Liver (tissue), 10 donors: ENCODE measurements around the gene ACSF2. TPM values are rescaled to one million over a fixed set of nuclear protein-coding genes. Genes with fewer than 3 reads are reported as not detected.

Experiments
- DNase-seq: peaks from one replicate; pipeline ENCODE4 v3.0.0-alpha.2; 2017; ENCODE audit warnings: low spot score
- H3K27ac ChIP-seq, 2 donors: one replicate each; pipeline ENCODE4 v1.7.0; 2013; ENCODE audit warnings: inconsistent platforms in 2 of 2, low read length in 2 of 2, control low read depth in 1 of 2, low read depth in 1 of 2, mild to moderate bottlenecking in 1 of 2
- H3K27me3 ChIP-seq, 4 donors: one replicate each; pipeline versions ENCODE4 v1.6.1 to v1.7.0; 2013; ENCODE audit warnings: low read length in 3 of 4, inconsistent platforms in 1 of 4, mild to moderate bottlenecking in 1 of 4, moderate library complexity in 1 of 4; ENCODE audit not compliant: control insufficient read depth in 4 of 4, insufficient read depth in 4 of 4
- H3K36me3 ChIP-seq, 4 donors: one replicate each; pipeline versions ENCODE4 v1.6.1 to v1.7.0; 2013; ENCODE audit warnings: low read length in 3 of 4, mild to moderate bottlenecking in 3 of 4, low read depth in 1 of 4, moderate library complexity in 1 of 4; ENCODE audit not compliant: control insufficient read depth in 4 of 4, insufficient read depth in 3 of 4
- H3K4me1 ChIP-seq, 4 donors: one replicate each; pipeline versions ENCODE4 v1.6.1 to v1.7.0; 2013; ENCODE audit warnings: low read length in 3 of 4, mild to moderate bottlenecking in 3 of 4, moderate library complexity in 1 of 4; ENCODE audit not compliant: control insufficient read depth in 4 of 4, insufficient read depth in 4 of 4
- H3K4me3 ChIP-seq, 3 donors: one replicate each; pipeline versions ENCODE4 v1.6.1 to v1.7.0; 2013; ENCODE audit warnings: low read length in 3 of 3, control low read depth in 1 of 3, low read depth in 1 of 3, mild to moderate bottlenecking in 1 of 3
- H3K9ac ChIP-seq, 2 donors: one replicate each; pipeline ENCODE4 v1.7.0; 2013; ENCODE audit warnings: low read length in 2 of 2, mild to moderate bottlenecking in 2 of 2, moderate library complexity in 2 of 2, control low read depth in 1 of 2, low read depth in 1 of 2
- H3K9me3 ChIP-seq, 4 donors: one replicate each; pipeline versions ENCODE4 v1.6.1 to v1.7.0; 2013; ENCODE audit warnings: low read length in 3 of 4; ENCODE audit not compliant: control insufficient read depth in 4 of 4
- ATF3 ChIP-seq: IDR thresholded peaks from 2 replicates; pipeline ENCODE4 v1.6.1; 2016; ENCODE audit warnings: antibody characterized with exemption
- FOXA1 ChIP-seq: IDR thresholded peaks from 2 replicates; pipeline ENCODE4 v1.6.1; 2016; ENCODE audit warnings: antibody characterized with exemption
- GABPA ChIP-seq, 2 donors: IDR thresholded peaks in 1 of 2; conservative IDR thresholded peaks in 1 of 2; 2 replicates each; pipeline ENCODE4 v1.6.1; 2016; ENCODE audit warnings: antibody characterized with exemption in 2 of 2, mild to moderate bottlenecking in 1 of 2, moderate library complexity in 1 of 2
- HNF4G ChIP-seq: IDR thresholded peaks from 2 replicates; pipeline ENCODE4 v1.6.1; 2016; ENCODE audit warnings: antibody characterized with exemption
- JUND ChIP-seq, 2 donors: IDR thresholded peaks; 2 replicates each; pipeline ENCODE4 v1.6.1; 2016; ENCODE audit warnings: antibody characterized with exemption in 2 of 2
- RAD21 ChIP-seq, 2 donors: IDR thresholded peaks; 2 replicates each; pipeline ENCODE4 v1.6.1; 2016; ENCODE audit warnings: antibody characterized with exemption in 2 of 2, mild to moderate bottlenecking in 2 of 2
- REST ChIP-seq: IDR thresholded peaks from 2 replicates; pipeline ENCODE4 v1.6.1; 2016; ENCODE audit warnings: antibody characterized with exemption, mild to moderate bottlenecking
- RXRA ChIP-seq, 2 donors: IDR thresholded peaks; 2 replicates each; pipeline ENCODE4 v1.6.1; 2017 to 2018; ENCODE audit warnings: antibody characterized with exemption in 2 of 2, mild to moderate bottlenecking in 1 of 2
- SP1 ChIP-seq: IDR thresholded peaks from 2 replicates; pipeline ENCODE4 v1.6.1; 2018; ENCODE audit warnings: antibody characterized with exemption, mild to moderate bottlenecking
- TAF1 ChIP-seq: conservative IDR thresholded peaks from 2 replicates; pipeline ENCODE4 v1.6.1; 2016; ENCODE audit warnings: antibody characterized with exemption, mild to moderate bottlenecking
- WGBS: extraction: QIAGEN DNeasy Blood & Tissue Kit; methylation state at CpG from one replicate; pipeline ENCODE4 v1.1.7; 2013; 5-methylcytosine and 5-hydroxymethylcytosine counted together
- polyA plus RNA-seq, 2 donors: library from polyadenylated mRNA; stranded (reverse) in 1 of 2; unstranded in 1 of 2; fragments of 200-250 nt in 1 of 2; fragments of >200 nt in 1 of 2; fragmentation: Nextera tagmentation in 1 of 2; extraction: Ambion mirVana in 1 of 2; gene quantifications; one replicate each; pipeline versions ENCODE4 v1.2.1 to v1.2.3, GENCODE V29; 2013 to 2015
- small RNA-seq: library from RNA; depleted of rRNA; stranded (forward); fragments of <200 nt; gene quantifications from one replicate; pipeline ENCODE3, GENCODE V24; 2014
- total RNA-seq, 2 donors: library from RNA; depleted of rRNA; stranded (reverse); fragments of >200 nt; gene quantifications; one replicate each; pipeline ENCODE4 v1.2.3, GENCODE V29; 2014
- TF ChIP-seq, protein P1 (sequence below): IDR thresholded peaks from 2 replicates; pipeline ENCODE4 v1.6.1; 2016; ENCODE audit warnings: antibody characterized with exemption
- donor health status: healthy.
- donor health status: healthy.
- donor health status: healthy.
- donor health status: healthy.
- donor health status: healthy.

The ACSF2 gene
- total and polyA plus RNA-seq, 4 donors = 18.9 to 34.3 (median 21.1) TPM

DNA sequence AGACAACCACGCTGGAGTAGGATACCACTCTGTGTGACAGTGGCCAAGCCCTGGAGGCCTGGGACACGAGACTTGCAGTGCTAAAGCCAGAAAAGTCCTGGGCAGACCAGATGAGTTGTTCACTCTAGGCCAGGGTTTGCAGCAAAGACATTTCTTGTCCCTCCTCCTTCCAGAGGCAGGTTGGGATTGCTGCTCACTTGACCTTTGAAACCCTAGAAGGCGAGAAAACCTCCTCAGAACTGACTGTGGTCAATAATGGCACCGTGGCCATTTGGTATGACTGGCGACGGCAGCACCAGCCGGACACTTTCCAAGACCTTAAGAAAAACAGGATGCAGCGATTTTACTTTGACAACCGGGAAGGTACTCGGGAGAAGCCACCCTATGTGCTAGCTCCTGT lies 96.7 kb downstream of the ACSF2 start:
- no peak overlapping the region for H3K27ac ChIP-seq
- TF ChIP-seq GABPA (IDR thresholded peaks at IDR 0.05 in 1 of 2, conservative IDR thresholded peaks at IDR 0.05 in 1 of 2) (no peak), RAD21 (IDR thresholded peaks at IDR 0.05) (no peak), HNF4G (no peak), RXRA (IDR thresholded peaks at IDR 0.05) (no peak)
- TF ChIP-seq, protein P1, sequence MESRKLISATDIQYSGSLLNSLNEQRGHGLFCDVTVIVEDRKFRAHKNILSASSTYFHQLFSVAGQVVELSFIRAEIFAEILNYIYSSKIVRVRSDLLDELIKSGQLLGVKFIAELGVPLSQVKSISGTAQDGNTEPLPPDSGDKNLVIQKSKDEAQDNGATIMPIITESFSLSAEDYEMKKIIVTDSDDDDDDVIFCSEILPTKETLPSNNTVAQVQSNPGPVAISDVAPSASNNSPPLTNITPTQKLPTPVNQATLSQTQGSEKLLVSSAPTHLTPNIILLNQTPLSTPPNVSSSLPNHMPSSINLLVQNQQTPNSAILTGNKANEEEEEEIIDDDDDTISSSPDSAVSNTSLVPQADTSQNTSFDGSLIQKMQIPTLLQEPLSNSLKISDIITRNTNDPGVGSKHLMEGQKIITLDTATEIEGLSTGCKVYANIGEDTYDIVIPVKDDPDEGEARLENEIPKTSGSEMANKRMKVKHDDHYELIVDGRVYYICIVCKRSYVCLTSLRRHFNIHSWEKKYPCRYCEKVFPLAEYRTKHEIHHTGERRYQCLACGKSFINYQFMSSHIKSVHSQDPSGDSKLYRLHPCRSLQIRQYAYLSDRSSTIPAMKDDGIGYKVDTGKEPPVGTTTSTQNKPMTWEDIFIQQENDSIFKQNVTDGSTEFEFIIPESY = no peak
- no peak overlapping the region for H3K9ac ChIP-seq
- no peaks in the 10 kb centered on the region for H3K27me3 ChIP-seq
- H3K4me1 ChIP-seq = no peaks in the 10 kb centered on the region
- no peak for DNase-seq
- 96% methylated on average over 10 of the region's 10 CpGs for WGBS
- no peaks in the 10 kb centered on the region for H3K9me3 ChIP-seq
- H3K36me3 ChIP-seq = no peaks in the 10 kb centered on the region
- H3K4me3 ChIP-seq = no peak overlapping the region

GRCh38 chr17:50523208-50523607 lies 97.2 kb downstream of the ACSF2 start:
- Histone ChIP-seq H3K4me3 (no peak overlapping the region), H3K9ac (no peak overlapping the region), H3K27me3 (no peaks in the 10 kb centered on the region), H3K36me3 (no peaks in the 10 kb centered on the region), H3K27ac (no peak overlapping the region), H3K4me1 (no peaks in the 10 kb centered on the region), H3K9me3 (no peaks in the 10 kb centered on the region)
- TF ChIP-seq RAD21 (IDR thresholded peaks at IDR 0.05) (no peak), GABPA (IDR thresholded peaks at IDR 0.05 in 1 of 2, conservative IDR thresholded peaks at IDR 0.05 in 1 of 2) (no peak), TAF1 (no peak), FOXA1 (no peak), REST (no peak), ATF3 (no peak), SP1 (no peak), JUND (IDR thresholded peaks at IDR 0.05) (no peak)
- no peak for DNase-seq
- WGBS = 82% methylated on average over 2 of the region's 2 CpGs

Small RNAs within 50 kb of the gene (small RNA-seq; reads per million reads assigned to genes)
- gene RF00019 = not detected

Other genes with a start within 250 kb of the ACSF2 start
- 10 to 100 TPM; 15.3 to 72.5 TPM for gene COL1A1, start 224.6 kb upstream of the ACSF2 start, total RNA-seq
- gene COL1A1, start 224.6 kb upstream of the ACSF2 start, polyA plus RNA-seq = 10 to 100 TPM in 1 of 2 donors, 1 to 10 TPM in 1; 8.3 to 56.3 TPM
- gene TMEM92, start 151.8 kb upstream of the ACSF2 start, total RNA-seq = 1 to 10 TPM in 1 of 2 donors, under 1 TPM in 1; 0.05 to 2.8 TPM
- 10 to 100 TPM in 1 of 2 donors, 1 to 10 TPM in 1; 5.3 to 17.9 TPM for gene TMEM92, start 151.8 kb upstream of the ACSF2 start, polyA plus RNA-seq
- 10 to 100 TPM; 10.7 to 11.3 TPM for gene XYLT2, start 80.1 kb upstream of the ACSF2 start, total RNA-seq
- gene XYLT2, start 80.1 kb upstream of the ACSF2 start, polyA plus RNA-seq = 1 to 10 TPM; 5.3 to 5.7 TPM
- 10 to 100 TPM; 25.9 to 36.9 TPM for gene MRPL27, start 53.0 kb upstream of the ACSF2 start, total RNA-seq
- 10 to 100 TPM; 70.2 to 87.1 TPM for gene MRPL27, start 53.0 kb upstream of the ACSF2 start, polyA plus RNA-seq
- 1 to 10 TPM in 1 of 2 donors, under 1 TPM in 1; 0.08 to 3.4 TPM for gene EME1, start 53.0 kb upstream of the ACSF2 start, total RNA-seq
- gene EME1, start 53.0 kb upstream of the ACSF2 start, polyA plus RNA-seq = under 1 TPM; 0.26 to 0.43 TPM
- gene LRRC59, start 28.7 kb upstream of the ACSF2 start, total RNA-seq = 100 to 1,000 TPM in 1 of 2 donors, 10 to 100 TPM in 1; 58.2 to 136 TPM
- gene LRRC59, start 28.7 kb upstream of the ACSF2 start, polyA plus RNA-seq = 10 to 100 TPM; 21.4 to 93.1 TPM
- 1 to 10 TPM in 1 of 2 donors, under 1 TPM in 1; 0.51 to 1.8 TPM for gene CHAD, start 42.7 kb downstream of the ACSF2 start, total RNA-seq
- gene CHAD, start 42.7 kb downstream of the ACSF2 start, polyA plus RNA-seq = 1 to 10 TPM; 2.7 to 3.3 TPM
- 10 to 100 TPM; 10.8 to 22.7 TPM for gene RSAD1, start 52.6 kb downstream of the ACSF2 start, total RNA-seq
- gene RSAD1, start 52.6 kb downstream of the ACSF2 start, polyA plus RNA-seq = 10 to 100 TPM; 18.2 to 18.9 TPM
- gene MYCBPAP, start 82.2 kb downstream of the ACSF2 start, total RNA-seq = under 1 TPM; 0.23 to 0.25 TPM
- not detected for gene MYCBPAP, start 82.2 kb downstream of the ACSF2 start, polyA plus RNA-seq
- under 1 TPM; 0.33 to 0.51 TPM for gene EPN3, start 106.5 kb downstream of the ACSF2 start, total RNA-seq
- gene EPN3, start 106.5 kb downstream of the ACSF2 start, polyA plus RNA-seq = under 1 TPM in 1 of 2 donors, not detected in 1; 0.06 TPM
- gene SPATA20, start 121.0 kb downstream of the ACSF2 start, total RNA-seq = 10 to 100 TPM; 15.6 to 16.4 TPM
- gene SPATA20, start 121.0 kb downstream of the ACSF2 start, polyA plus RNA-seq = 10 to 100 TPM; 22.7 to 42.4 TPM
- gene CACNA1G, start 134.5 kb downstream of the ACSF2 start, total RNA-seq = under 1 TPM; under 0.01 to 0.14 TPM
- gene CACNA1G, start 134.5 kb downstream of the ACSF2 start, polyA plus RNA-seq = under 1 TPM in 1 of 2 donors, not detected in 1; 0.01 TPM
- 100 to 1,000 TPM in 1 of 2 donors, 10 to 100 TPM in 1; 10.5 to 197 TPM for gene ABCC3, start 208.7 kb downstream of the ACSF2 start, total RNA-seq
- gene ABCC3, start 208.7 kb downstream of the ACSF2 start, polyA plus RNA-seq = 10 to 100 TPM; 66.7 to 94.3 TPM